ENCODE data around the gene FOSL2. TPM values are rescaled to one million over a fixed set of nuclear protein-coding genes. Genes with fewer than 3 reads are reported as not detected.

Gene FOSL2
- total RNA-seq, 1 donor from 2014 or later: 50.2 TPM

DNA sequence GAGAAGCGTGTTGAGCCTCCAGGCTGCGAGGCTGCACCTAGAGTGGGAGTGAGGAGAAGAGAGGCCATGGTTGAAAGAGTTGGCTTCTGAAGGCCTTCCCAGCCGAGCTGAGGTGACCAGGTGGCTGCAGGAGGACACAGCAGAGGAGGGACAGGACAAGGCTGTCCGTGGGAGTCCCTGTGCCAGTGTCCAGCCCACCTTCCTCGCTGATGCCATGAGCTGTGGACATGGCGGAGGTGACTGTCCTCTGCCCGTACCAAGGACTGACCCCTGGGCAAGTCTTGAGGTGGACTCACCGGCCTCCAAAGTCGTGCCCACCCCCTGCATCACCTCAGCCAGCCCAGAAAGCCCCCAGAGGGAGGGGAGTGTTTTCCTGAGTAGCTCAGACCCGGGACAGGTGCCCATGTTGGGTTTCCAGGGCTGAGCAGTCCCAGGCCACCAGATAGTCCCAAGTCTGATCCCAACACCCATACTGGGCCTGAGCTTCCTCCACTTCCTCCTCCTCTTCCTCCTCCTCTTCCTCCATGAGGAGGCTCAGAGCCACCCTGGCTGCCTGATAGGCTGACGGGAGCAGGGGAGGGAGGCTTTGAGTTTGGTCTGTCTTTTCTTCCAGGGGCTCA is 43.0 kb upstream of the FOSL2 start:
- DNase-seq: no peak
- Histone ChIP-seq H3K9me3 (replicated peaks) (no peaks in the 10 kb centered on the region), H3K4me3 (no peak overlapping the region), H3K4me1 (peaks cover 6% of the 10 kb centered on the region), H3K36me3 (no peaks in the 10 kb centered on the region), H3K27ac (replicated peaks) (no peak overlapping the region), H3K27me3 (ENCODE audit: low read depth) (no peaks in the 10 kb centered on the region)
- intact Hi-C loops (cut with micrococcal nuclease): no loop called here
- TF ChIP-seq CTCF (IDR thresholded peaks at IDR 0.05; ENCODE audit: borderline replicate concordance): no peak

DNA sequence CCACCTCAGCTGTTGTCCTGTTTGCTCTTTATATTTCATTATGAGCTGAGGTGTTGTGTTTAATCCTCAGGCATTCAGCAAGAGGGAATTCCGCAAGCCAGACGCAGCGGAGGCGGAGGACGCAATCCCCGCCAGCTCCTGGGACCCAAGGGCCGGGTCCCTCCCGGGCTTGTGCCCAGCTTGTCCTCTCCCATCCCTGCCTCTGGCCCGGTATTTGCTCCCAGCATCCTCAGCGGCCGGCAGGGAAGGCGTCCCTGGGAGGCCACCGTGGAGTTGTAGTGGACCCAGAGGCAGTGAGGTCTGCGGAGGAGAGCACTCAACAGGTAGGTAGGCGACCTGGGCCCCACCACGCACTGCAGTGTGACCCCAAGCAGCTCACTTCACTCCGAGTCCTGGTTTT is 42.5 kb upstream of the FOSL2 start:
- Histone ChIP-seq H3K4me1 (peaks cover 8% of the 10 kb centered on the region), H3K4me3 (no peak overlapping the region), H3K27me3 (ENCODE audit: low read depth) (no peaks in the 10 kb centered on the region), H3K36me3 (no peaks in the 10 kb centered on the region), H3K9me3 (replicated peaks) (no peaks in the 10 kb centered on the region), H3K27ac (replicated peaks) (no peak overlapping the region)
- no peak for TF ChIP-seq CTCF (IDR thresholded peaks at IDR 0.05; ENCODE audit: borderline replicate concordance)
- intact Hi-C loops (cut with micrococcal nuclease): no loop called here
- no peak for DNase-seq

- H3K9me3 ChIP-seq (replicated peaks): no peaks in the 10 kb centered on the region
- TF ChIP-seq CTCF (IDR thresholded peaks at IDR 0.05; ENCODE audit: borderline replicate concordance): no peak
- DNase-seq: no peak
- H3K27me3 ChIP-seq (ENCODE audit: low read depth): no peaks in the 10 kb centered on the region
- H3K4me3 ChIP-seq: no peak overlapping the region
- no peaks in the 10 kb centered on the region for H3K36me3 ChIP-seq
- H3K27ac ChIP-seq (replicated peaks): no peak overlapping the region
- intact Hi-C loops (cut with micrococcal nuclease): no loop called here
- peaks cover 15% of the 10 kb centered on the region for H3K4me1 ChIP-seq
These were observed 41.8 kb upstream of the FOSL2 start for GRCh38 chr2:28350791-28351285.

GRCh38 chr2:28351621-28352020 is 41.0 kb upstream of the FOSL2 start:
- Histone ChIP-seq H3K36me3 (no peaks in the 10 kb centered on the region), H3K4me1 (peaks cover 23% of the 10 kb centered on the region), H3K27ac (replicated peaks) (no peak overlapping the region), H3K9me3 (replicated peaks) (no peaks in the 10 kb centered on the region), H3K4me3 (no peak overlapping the region), H3K27me3 (ENCODE audit: low read depth) (no peaks in the 10 kb centered on the region)
- no peak for DNase-seq
- TF ChIP-seq CTCF (IDR thresholded peaks at IDR 0.05; ENCODE audit: borderline replicate concordance): no peak
- intact Hi-C loops (cut with micrococcal nuclease): no loop called here

DNA sequence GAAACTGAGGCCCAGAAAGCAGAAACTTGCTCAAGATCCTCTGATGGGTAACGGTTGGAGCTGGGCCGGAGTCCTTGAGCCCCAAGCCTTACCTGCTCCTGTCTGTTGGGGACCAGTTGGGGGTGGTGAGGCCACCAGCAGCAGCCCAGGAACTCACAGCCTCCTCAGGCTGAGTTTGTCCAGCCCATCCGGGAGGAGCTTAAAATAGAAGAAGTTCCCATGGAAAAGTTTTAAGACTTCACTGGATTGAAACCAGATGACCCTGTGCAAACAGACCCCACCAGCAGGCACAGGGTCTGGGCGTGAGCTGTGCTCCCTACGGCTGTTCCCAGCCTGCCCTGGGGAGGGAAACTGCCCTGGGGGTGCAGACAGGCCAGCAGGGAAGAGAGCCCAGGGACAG is 40.6 kb upstream of the FOSL2 start:
- TF ChIP-seq CTCF (IDR thresholded peaks at IDR 0.05; ENCODE audit: borderline replicate concordance): no peak
- Histone ChIP-seq H3K27ac (replicated peaks) (no peak overlapping the region), H3K27me3 (ENCODE audit: low read depth) (no peaks in the 10 kb centered on the region), H3K9me3 (replicated peaks) (no peaks in the 10 kb centered on the region), H3K4me1 (peaks cover 28% of the 10 kb centered on the region), H3K36me3 (no peaks in the 10 kb centered on the region), H3K4me3 (no peak overlapping the region)
- intact Hi-C loops (cut with micrococcal nuclease): no loop called here
- DNase-seq: peak; percentile 6

Measured in left ventricle myocardium inferior (tissue), 1 donor.